ENCODE data around the gene CCDC91.
"Not testable (repeated sequence)": the region's sequence is repeated elsewhere in the genome, so short reads cannot be mapped to it uniquely, and the experiment has no call there.

Gene CCDC91

DNA sequence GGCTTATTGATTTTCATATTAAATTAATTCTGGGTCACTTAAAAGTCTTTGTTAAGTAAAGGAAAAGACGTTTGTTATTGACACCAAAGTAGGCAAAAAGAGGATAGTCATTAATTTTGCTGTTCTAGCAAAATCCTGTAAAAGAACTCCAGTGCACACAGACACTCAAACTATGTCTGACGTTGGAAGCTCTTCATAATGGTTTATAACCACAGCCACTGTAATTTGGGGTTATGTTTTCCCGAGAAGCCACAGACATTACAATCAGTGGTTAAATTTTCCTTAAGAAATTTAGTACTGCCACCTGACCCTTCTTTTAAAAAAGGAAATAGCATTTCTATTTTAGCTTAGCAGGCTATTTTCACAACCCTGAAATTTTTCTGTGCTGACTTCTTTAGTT is 267.5 kb downstream of the CCDC91 start:
- DNase-seq (ENCODE audit: low spot score), result no peak

DNA sequence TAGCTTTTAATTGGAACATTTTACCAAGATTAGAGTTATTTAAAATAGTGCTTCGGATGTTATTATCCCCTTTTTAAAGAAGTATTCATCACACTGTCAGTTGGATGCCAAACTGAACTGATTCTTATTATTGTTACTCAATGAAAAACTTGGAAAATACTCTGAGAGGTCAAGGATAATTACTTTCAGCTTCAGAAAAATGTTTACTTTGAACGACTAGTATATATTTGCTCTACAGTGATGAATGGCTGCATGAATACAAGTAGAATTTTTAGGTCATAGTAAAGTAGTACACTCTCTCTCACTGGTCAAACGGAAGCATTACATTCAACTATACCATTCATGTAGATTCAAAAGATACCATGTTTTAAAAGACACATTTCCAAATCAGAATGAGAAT is 269.2 kb downstream of the CCDC91 start:
- DNase-seq (ENCODE audit: low spot score), result no peak

DNA sequence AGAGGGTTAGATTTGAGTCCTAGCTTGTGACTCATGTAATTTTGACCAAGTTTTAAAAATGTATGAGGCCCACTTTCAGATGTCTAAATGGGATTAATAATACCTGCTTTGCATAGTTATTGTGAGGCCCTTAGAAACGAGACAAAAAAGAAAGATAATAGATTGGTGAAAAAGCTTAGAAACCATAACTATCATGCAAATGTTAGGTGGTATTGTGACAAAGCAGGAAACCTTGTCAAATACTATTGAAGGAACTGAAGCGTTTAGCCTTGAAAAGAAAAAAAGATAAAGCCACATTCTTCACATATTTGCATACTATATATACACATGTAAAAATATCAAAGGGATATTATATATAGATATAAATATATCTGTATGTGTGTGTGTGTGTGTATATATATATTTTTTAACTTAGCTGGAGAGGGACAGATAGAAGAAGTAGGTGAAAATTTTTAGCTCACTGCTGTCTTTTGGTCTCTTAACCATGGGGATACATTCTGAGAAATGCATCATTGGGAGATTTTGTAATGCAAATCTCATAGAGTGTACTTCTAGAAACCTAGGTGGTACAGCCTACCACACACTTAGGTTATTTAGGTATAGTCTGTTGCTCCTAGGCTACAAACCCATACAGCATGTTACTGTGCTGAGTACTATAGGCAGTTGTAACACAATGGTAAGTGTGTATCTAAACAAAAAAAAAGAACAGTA is 270.3 kb downstream of the CCDC91 start:
- no peak for DNase-seq (ENCODE audit: low spot score)

DNA sequence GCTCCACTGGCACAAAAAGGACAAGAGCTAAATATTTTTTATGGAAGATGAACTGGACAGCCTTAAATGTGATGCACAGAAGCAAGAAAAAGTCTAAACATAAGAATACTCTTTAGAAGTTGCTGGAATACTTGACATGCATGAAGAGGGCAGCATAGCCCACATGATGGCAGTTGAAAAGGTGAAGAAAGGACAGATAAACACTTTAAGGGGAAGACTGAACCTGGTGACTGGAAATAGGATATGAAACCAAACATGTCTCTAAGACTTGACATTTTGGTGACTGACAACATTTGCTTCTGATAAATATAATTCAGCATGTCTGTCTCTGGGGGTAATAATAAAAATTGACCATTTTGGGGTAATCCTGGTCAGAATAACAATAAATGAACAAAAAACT is 273.1 kb downstream of the CCDC91 start:
- DNase-seq (ENCODE audit: low spot score), result no peak

DNA sequence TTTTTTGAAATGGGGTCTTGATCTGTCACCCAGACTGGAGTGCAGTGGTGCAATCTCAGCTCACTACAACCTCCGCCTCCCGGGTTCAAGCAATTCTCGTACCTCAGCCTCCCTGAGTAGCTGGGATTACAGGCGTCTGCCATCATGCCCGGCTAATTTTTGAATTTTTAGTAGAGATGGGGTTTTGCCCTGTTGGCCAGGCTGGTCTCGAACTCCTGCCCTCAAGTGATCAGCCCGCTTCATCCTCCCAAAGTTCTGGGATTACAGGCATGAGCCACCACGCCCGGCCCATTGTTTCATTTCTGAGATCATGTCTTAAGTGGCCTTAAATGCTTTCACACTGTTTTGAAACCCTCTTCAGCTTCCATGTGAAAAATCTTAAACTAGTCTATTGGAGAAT is 281.5 kb downstream of the CCDC91 start:
- not testable (repeated sequence) for DNase-seq (ENCODE audit: low spot score)

DNA sequence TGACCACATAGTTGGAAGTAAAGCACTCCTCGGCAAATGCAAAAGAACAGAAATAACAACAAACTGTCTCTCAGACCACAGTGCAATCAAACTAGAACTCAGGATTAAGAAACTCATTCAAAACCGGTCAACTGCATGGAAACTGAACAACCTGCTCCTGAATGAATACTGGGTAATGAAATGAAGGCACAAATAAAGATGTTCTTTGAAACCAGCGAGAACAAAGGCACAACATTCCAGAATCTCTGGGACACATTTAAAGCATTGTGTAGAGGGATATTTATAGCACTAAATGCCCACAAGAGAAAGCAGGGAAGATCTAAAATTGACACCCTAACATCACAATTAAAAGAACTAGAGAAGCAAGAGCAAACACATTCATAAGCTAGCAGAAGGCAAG is 285.9 kb downstream of the CCDC91 start:
- not testable (repeated sequence) for DNase-seq (ENCODE audit: low spot score)

DNA sequence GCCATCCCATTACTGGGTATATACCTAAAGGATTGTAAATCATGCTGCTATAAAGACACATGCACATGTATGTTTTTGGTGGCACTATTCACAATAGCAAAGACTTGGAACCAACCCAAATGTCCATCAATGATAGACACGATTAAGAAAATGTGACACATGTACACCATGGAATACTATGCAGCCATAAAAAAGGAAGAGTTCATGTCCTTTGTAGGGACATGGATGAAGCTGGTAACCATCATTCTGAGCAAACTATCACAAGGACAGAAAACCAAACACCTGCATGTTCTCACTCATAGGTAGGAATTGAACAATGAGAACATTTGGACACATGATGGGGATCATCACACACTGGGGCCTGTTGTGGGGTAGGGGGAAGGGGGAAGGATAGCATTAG is 288.8 kb downstream of the CCDC91 start:
- DNase-seq (ENCODE audit: low spot score), result not testable (repeated sequence)

DNA sequence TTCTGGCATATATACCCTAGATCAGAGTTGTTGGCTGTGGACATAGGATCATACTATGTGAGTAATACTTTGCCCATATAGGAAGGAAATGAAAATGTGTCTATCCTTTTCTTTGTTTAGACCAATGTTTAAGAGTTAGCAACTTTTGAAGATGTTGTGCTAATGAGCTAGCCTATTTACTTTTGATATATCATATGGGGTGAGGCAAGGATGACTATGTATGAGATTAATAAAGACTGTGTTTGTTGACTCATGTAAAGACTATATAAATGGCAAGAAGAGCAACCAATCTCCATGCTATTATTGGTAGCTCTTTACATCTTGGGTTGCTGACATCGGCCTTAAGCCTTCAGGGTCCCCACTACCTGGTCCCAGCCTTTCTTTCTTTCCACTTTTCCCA is 289.4 kb downstream of the CCDC91 start:
- no peak for DNase-seq (ENCODE audit: low spot score)

DNA sequence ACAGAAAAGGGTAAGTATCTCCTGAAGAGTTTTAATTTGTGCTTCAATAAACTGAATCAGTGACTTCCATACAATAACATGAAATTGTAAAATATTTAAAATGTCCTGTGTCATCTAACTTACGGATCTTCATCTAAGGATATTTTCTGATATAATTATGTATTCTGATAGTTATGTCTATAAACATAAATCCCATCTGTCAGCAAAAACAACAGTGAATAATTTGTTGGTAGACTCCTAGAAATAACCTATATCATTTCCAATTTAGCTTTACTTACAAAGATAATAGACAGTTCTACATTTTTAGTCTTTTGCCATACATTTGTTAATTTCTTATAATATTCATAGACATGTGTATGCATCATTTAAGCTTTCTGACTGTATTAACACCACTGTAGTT is 293.9 kb downstream of the CCDC91 start:
- no peak for DNase-seq (ENCODE audit: low spot score)

DNA sequence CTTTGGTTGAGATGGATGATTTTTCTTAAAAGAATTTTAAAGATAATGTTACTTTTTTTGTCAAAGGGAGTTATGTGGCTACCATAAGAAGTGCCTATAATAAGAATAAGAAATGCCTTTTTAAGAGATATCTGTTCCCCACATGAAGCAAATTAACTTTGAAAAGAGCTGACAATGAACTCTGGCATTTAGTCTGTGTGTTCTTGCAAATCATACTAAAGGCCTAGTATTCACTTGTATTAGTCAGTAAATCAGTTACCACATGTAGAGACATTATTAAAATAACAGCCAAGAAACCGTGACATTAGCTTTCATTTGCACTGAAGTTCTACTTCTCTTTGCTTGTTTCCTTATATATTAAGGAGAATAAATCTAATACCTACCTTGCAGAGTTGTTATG is 296.3 kb downstream of the CCDC91 start:
- no peak for DNase-seq (ENCODE audit: low spot score)

DNA sequence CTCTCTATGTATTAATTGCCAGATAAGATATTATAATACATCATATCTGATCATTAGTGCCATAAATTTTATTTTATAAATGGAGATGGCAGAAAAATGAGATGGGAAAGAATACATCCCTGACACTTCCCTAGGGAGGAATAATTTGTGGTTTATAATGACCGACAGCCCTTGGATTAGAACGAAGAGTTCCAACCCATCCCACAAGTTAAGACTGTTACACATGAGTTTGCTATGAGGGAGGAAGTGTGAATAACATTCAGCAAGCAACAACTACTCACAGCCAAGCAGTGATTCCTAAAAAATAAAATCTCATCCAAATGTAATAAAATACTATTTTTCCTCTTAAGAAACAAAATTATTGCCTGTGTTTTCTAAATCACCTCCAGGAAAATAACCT is 299.0 kb downstream of the CCDC91 start:
- DNase-seq (ENCODE audit: low spot score), result no peak

DNA sequence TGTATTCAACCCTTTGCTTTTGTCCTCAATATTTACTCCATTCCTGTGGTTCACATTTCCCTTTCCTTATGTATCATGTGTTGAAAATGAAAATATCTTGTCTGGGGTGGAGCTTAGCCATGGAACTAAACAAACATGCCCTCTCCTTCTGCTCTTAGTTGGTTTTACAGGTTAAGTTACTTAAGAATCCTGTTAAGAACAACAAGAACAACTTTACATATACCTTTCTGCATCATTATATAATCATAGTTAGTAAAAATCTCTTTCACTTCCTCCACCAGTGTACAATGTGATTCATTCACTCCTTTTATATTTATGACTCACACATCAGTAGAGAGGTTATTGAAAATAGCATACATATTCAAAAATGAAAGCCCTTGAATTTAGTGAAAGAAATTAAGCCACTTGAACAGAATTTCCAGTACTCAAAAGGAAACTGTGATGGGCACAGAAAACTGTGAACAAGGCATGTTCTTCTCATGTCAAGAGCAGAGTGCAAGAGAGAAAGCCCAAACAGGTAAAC is 307.7 kb downstream of the CCDC91 start:
- DNase-seq (ENCODE audit: low spot score), result peak; percentile 39

DNA sequence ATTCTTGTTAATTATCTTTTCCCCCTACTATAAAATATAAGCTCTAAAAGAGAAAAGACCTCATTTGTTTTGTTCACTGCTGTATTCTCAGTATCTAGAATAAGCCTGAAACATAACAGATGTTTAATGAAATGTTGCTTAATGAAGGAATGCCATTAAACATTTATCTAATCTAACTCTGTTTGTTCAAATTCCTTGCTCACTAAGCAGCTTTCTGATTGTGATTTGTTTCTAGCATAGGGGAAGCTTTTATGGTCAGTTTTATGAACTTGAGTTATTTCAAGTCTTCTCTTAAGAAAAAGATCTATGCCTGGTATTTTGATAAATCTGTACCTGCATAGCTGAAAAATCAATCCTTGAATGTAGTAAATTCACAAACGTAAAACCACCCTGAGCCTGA is 308.6 kb downstream of the CCDC91 start:
- DNase-seq (ENCODE audit: low spot score), result no peak

DNA sequence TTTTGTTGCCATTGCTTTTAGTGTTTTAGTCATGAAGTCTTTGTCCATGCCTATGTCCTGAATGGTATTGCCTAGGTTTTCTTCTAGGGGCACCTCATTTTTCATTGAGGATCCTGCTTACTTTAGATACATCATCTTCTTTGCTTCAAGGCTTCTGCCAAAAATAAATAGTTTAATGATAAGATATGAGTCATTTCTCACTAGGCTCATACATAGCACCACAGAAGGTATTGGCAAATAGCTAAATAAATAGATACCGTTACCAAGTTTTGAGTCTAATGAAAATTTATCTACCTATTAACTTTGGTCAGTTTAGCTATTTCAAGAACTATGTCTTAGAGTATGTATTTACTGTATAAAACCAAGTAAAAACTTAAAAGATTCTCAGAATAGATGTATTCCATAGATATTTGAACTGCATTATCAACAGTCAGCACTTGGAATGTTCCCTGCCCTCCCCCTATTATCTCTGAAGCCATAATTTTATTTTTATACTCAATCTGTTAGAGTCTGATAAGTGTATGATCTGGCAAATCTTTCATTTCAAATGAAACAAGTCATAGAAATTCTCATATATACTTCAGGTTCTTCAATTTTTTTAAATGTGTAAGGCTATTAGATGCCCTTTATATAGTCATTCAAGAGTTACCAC is 310.2 kb downstream of the CCDC91 start:
- no peak for DNase-seq (ENCODE audit: low spot score)

DNA sequence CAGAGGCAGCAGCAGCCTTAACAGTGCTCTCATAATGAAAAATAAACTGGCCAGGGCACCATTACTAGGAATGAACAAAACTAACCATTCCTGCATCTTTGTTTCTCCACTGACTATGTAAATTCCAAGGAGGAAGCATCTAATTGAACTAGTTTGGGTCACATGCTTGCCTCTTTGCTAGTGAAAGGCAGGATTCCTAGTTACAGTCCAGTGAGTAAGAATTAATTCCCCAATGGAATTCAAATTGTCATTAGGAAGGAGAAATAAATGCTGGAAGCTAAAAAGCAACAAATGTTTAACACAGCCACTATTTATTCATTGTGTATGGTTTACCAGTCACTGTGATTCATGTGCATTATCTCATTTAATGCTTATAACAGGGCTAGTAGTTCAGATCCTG is 316.0 kb downstream of the CCDC91 start:
- DNase-seq (ENCODE audit: low spot score), result peak; percentile 11

DNA sequence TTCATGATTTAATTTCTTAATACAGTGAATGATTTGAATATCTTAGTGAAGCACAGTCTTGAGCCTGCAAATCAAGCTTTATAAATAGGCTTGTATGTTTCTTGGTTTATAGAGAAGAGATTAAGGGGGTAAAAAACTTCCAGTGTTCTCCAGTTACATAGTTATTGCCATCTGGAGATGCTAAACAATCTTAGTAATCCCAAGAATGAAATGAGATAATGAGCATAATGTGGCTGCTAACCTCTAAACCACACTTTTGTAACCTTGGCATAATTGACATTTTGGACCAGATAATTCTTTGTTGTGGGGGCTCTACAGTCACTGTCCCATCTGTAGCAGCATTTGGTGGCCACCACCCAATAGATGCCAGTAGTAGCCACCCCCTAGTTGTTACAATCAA is 316.8 kb downstream of the CCDC91 start:
- no peak for DNase-seq (ENCODE audit: low spot score)

DNA sequence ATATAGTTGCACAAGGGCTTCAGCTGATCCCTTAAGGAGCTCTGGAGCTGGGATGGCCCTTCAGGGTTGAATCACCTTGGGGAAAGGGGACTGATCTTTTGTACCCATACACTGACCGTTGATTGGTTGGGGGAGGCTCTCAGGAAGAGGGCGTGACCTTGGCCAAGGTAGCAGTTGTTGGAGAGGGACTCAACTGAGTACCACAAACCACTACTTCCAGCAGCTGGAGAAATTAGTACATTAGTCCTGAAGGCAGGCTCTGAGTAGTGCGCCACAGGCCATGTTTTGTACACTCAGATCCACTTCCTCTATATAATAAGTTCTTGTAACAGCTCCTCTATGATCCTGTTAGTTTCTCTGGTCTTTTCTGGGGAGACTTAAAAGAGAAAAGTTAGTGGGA is 317.6 kb downstream of the CCDC91 start:
- DNase-seq (ENCODE audit: low spot score), result no peak

DNA sequence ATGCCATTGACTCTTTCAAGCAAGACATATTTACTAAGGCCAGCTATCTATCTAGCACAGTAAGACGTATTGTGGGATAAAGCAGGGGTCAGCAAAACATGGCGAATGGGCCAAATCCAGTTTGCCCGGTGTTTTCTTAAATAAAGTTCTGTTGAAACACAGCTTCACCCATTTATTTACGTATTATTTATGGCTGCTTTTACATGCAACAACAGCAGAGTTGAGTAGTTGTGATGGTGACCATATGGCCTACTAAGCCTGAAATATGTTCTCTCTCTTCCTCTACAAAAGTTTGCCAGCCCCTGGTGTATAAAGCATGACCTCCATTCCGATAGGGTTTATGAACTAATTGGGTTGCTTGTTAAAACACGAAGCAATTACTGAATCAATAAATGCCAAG is 322.1 kb downstream of the CCDC91 start:
- DNase-seq (ENCODE audit: low spot score), result no peak

DNA sequence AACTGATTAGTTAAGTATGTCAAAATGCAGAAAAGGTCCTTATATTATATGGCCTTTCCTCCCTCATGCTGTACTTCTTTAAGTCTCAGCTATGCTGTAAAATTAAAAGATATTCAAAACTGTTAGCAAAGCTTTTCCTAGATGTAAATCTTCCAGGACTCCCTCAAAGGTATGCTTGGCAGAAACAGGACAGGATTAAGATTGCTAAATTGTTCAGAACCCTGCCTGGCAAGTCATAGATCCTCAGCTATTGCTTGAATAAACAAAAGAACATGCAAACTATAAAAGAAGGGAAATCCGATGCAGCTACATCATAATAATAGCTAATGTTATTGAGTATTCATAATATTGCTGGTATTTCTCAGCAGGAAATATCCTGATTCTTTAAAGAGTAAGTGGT is 322.6 kb downstream of the CCDC91 start:
- no peak for DNase-seq (ENCODE audit: low spot score)

DNA sequence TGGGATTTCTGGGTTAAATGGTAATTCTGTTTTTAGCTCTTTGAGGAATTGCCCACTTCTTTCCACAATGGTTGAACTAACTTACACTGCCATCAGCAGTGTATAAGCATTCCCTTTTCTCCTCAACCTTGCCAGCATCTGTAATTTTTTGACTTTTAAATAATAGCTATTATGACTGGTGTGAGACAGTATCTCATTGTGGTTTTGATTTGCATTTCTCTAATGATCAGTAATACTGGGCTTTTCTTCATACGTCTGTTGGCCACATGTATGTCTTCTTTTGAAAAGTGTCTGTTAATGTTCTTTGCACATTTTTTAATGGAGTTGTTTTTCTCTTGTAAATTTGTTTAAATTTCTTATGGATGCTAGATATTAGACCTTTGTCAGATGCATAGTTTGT is 323.7 kb downstream of the CCDC91 start:
- no peak for DNase-seq (ENCODE audit: low spot score)

DNA sequence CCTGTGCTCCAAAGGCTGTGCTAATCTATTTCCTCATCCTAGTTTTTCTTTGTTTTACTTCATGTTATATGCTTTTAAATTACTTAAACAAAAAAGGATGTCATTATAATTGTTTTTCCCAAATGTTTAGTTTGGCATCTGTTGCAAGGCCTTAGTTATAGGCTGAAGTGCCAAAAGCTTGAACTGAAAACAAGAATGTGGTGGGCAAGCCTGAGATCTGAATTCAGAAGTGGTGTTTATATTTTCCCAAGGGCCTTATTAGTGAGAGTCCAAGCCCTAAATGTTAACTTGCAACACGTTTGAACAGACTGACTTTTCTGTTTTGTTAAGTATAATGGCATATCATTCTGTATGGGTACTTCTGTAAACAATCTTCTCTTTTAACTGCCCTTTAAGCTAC is 326.8 kb downstream of the CCDC91 start:
- DNase-seq (ENCODE audit: low spot score), result no peak

DNA sequence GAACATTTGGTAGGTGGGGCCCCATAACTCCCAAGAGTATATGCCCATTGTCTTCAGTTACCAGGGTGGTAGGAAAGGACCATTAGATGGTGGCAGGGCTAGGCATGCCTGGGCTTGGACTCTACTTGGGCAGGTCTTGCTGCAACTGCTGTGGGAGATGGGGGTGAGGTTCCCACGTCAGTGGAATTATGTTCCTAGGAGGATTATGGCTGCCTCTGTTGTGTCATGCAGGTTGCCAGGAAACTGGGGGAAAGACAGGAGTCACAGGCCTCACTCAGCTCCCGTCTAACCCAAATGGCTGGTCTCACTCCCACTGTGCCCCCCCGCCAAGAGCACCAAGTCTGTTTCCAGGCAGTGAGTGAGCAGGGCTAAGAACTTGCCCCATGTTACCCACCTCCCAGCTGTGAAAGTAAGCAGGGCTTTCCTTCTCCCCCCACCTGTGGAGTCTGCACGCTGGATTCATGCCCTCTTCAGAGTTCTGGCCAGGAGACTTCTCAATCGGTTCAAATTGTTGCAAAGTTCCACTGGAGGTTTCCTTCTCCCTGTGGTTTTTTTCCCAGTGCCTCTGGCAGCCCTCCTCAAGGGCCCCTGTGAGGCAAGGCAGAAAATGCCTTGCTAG is 337.5 kb downstream of the CCDC91 start:
- DNase-seq (ENCODE audit: low spot score), result no peak

DNA sequence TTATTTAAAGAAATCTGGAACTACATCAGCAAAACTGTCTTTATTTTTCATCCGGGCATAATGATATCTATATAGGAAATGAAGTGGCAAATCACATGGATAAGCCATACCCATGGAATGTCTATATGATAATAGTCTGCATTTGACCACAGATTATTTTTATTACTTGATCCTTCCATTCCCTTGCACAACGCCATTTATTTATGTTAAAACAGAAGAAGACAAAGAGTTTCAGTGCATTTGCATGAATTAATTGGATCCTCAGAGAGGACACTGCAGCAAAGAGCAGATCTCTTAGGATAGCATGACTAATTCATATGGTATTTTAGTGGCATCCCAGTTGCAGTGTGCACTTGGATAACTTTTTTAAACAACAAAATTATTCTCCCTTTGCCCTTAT is 345.0 kb downstream of the CCDC91 start:
- DNase-seq (ENCODE audit: low spot score), result peak; percentile 17
